A172 (cell line): ENCODE data around the gene AGBL3. TPM values are rescaled to one million over a fixed set of nuclear protein-coding genes. Genes with fewer than 3 reads are reported as not detected.

Experiments used
- total RNA-seq: library from RNA; depleted of rRNA; stranded (reverse); fragments of >200 nt; shearing (Covaris generic); gene quantifications from 2 replicates; pipeline ENCODE4 v1.2.3, GENCODE V29; 2014; rRNA removed

Gene AGBL3
- total RNA-seq, 1 experiment from 2014 or later = 1.9 TPM

Other genes starting within 250 kb of the AGBL3 start
- gene CALD1, start 206.9 kb upstream of the AGBL3 start, total RNA-seq = 83.9 and 99.8 TPM in 2 replicates
- gene TMEM140, start 161.6 kb downstream of the AGBL3 start, total RNA-seq = 1.6 and 1.9 TPM in 2 replicates
- gene CYREN, start 184.2 kb downstream of the AGBL3 start, total RNA-seq = 42.3 and 60.4 TPM in 2 replicates
- gene WDR91, start 225.0 kb downstream of the AGBL3 start, total RNA-seq = 2.0 and 2.1 TPM in 2 replicates
- gene STRA8, start 247.3 kb downstream of the AGBL3 start, total RNA-seq = not detected in 2 replicates